Limb (tissue), 2 donors: ENCODE measurements around the gene OR4F17.
"Not testable (repeated sequence)": the region's sequence is repeated elsewhere in the genome, so short reads cannot be mapped to it uniquely, and the experiment has no call there.

Source experiments
- DNase-seq, 2 donors: peaks; one replicate each; pipeline ENCODE4 v3.0.0-alpha.2; 2016; ENCODE audit errors: extremely low spot score in 2 of 2

OR4F17 gene, protein sequence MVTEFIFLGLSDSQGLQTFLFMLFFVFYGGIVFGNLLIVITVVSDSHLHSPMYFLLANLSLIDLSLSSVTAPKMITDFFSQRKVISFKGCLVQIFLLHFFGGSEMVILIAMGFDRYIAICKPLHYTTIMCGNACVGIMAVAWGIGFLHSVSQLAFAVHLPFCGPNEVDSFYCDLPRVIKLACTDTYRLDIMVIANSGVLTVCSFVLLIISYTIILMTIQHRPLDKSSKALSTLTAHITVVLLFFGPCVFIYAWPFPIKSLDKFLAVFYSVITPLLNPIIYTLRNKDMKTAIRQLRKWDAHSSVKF

DNA sequence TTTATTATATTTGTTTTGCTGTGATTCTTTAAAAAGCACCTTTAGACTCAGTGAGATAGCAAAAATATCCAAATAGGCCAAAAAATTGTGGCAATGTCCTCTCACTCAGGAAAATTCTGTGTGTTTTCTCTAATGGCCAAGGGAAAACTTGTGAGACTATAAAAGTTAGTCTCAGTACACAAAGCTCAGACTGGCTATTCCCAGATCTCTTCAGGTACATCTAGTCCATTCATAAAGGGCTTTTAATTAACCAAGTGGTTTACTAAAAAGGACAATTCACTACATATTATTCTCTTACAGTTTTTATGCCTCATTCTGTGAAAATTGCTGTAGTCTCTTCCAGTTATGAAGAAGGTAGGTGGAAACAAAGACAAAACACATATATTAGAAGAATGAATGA lies at the start of gene OR4F17:
Gene OR4F17, plus strand, starts transcription at position 301 of the 400 bp plus-strand sequence. CDS start 3,575 bp downstream, outside the sequence.
- not testable (repeated sequence) for DNase-seq

GRCh38 chr19:70793-71192 lies 36.1 kb upstream of the OR4F17 start:
- DNase-seq, result not testable (repeated sequence)

DNA sequence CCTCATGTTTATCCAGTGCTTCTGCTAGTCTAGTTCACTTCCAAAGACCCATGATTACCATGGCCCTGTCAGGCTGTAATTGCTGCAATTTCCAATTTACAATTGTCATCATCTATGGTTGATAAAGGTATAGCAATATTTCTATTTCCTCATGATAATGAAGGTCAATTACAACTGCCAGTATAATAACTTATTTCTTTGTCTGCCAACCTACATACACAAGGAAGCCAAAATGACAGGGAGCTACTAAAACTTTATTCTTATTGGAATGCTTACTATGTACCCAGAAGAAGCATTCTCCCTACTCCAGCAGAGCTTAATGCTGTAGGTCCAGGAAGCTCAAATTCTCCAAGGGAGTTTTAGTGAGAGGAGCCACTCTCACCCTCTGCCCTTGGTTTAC lies 24.0 kb upstream of the OR4F17 start:
- not testable (repeated sequence) for DNase-seq

GRCh38 chr19:83626-84025 lies 23.3 kb upstream of the OR4F17 start:
- DNase-seq, result not testable (repeated sequence)

GRCh38 chr19:90678-91077 lies 16.2 kb upstream of the OR4F17 start:
- not testable (repeated sequence) for DNase-seq

DNA sequence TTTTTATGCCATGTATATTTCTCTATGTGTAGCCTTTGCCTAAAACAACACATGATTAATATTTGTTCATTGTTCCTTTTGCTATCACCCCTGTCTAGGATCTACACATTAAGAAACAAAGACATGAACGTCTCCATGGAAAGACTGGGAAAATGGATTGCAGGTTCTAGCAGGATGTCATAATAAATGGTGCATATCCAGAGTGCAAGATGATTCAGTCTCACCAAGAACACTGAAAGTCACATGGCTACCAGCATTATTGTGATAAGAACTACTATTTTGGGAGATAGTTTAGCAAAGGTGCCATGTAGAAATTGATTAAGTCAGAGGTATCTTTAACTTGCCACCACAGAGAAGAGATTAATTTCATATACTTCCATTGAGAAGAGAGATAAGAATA lies 12.1 kb upstream of the OR4F17 start:
- not testable (repeated sequence) for DNase-seq

GRCh38 chr19:97647-98046 lies 9.3 kb upstream of the OR4F17 start:
- not testable (repeated sequence) for DNase-seq

DNA sequence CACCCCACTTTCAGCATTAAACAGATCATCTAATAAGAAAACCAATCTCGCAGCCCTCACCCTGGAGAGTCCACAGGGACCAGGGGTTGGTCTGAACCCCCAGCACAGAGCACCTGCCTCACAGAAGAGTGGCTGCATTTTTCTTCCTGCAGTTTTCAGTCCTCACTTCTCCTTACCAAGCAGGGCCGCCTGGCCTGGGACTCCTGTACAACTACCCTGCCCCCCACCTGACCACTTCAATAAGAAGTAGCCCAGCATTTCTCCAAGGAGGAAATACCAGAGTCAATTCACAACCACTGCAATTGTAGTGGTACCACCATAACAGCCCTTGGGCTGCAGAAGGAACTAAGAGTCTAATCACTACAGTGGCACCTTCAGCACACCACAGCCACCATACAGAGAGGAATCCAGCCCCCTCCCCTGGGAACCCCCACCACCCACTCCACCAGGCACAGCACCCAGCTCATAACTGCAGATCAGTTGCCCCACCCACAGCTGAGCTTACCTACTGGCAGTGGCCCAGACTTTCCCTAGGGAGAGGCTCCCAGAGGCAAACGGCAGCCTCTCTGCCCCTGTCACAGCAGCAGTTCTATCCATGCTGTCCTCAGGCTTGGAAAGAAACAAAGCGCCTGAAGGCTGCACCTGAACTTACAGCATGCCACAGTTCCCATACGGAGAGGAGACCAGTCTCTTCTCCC lies 13.7 kb downstream of the OR4F17 start:
- not testable (repeated sequence) for DNase-seq
